DOHH2 (cell line): Measurements from ENCODE around the gene PTPRN2.

Source experiments
- H3F3A ChIP-seq: fragments of 200-600 bp; sonication (generic), shearing (Covaris generic); 2 replicates; pipeline ENCODE4 v1.6.0; 2016; ENCODE audit warnings: antibody characterized with exemption, mild to moderate bottlenecking; ENCODE audit not compliant: control insufficient read depth, insufficient read depth
- H3K27ac ChIP-seq: fragments of 200-600 bp; sonication (generic); 2 replicates; pipeline ENCODE4 v1.5.1; 2014; ENCODE audit warnings: low read depth, mild to moderate bottlenecking, low read length, moderate library complexity
- H3K27me3 ChIP-seq: fragments of 200-600 bp; sonication (generic); 2 replicates; pipeline ENCODE4 v1.6.1; 2014; ENCODE audit warnings: mild to moderate bottlenecking, low read length, mixed read lengths; ENCODE audit not compliant: control insufficient read depth
- H3K36me3 ChIP-seq: fragments of 200-600 bp; sonication (generic); 2 replicates; pipeline ENCODE4 v1.6.1; 2014; ENCODE audit warnings: mild to moderate bottlenecking, low read length, moderate library complexity, mixed read lengths; ENCODE audit not compliant: control insufficient read depth
- H3K4me1 ChIP-seq: fragments of 200-600 bp; sonication (generic); 2 replicates; pipeline ENCODE4 v1.6.1; 2014; ENCODE audit warnings: mild to moderate bottlenecking, low read length, mixed read lengths; ENCODE audit not compliant: control insufficient read depth
- H3K4me2 ChIP-seq: fragments of 200-600 bp; sonication (generic); 2 replicates; pipeline ENCODE4 v1.6.0; 2014; ENCODE audit warnings: mild to moderate bottlenecking, low read length, moderate library complexity
- H3K4me3 ChIP-seq: fragments of 200-600 bp; sonication (generic); 2 replicates; pipeline ENCODE4 v1.5.1; 2014; ENCODE audit warnings: mild to moderate bottlenecking, low read length, mixed read lengths
- H3K79me2 ChIP-seq: fragments of 200-600 bp; sonication (generic); 2 replicates; pipeline ENCODE4 v1.6.1; 2014; ENCODE audit warnings: mild to moderate bottlenecking, low read length, mixed read lengths; ENCODE audit not compliant: control insufficient read depth
- H3K9me2 ChIP-seq: fragments of 200-600 bp; sonication (generic); replicated peaks from 2 replicates; pipeline ENCODE4 v1.6.1; 2014; ENCODE audit warnings: mild to moderate bottlenecking, low read length, mixed read lengths; ENCODE audit not compliant: control insufficient read depth
- H3K9me3 ChIP-seq: fragments of 200-600 bp; sonication (generic); 2 replicates; pipeline ENCODE4 v1.6.1; 2014; ENCODE audit warnings: antibody characterized with exemption, low read length, mixed read lengths; ENCODE audit not compliant: control insufficient read depth, insufficient read depth
- H4K20me1 ChIP-seq: fragments of 200-600 bp; sonication (generic); 2 replicates; pipeline ENCODE4 v1.6.0; 2014; ENCODE audit warnings: low read depth, mild to moderate bottlenecking, antibody characterized with exemption, low read length, moderate library complexity; ENCODE audit not compliant: control insufficient read depth, insufficient read depth
- EZH2phosphoT487 ChIP-seq: fragments of 200-600 bp; sonication (generic); IDR thresholded peaks from 2 replicates; pipeline ENCODE4 v1.6.1; 2017; ENCODE audit warnings: borderline replicate concordance, mild to moderate bottlenecking, antibody characterized with exemption, low read length, moderate library complexity, mixed read lengths
- TF ChIP-seq, protein P1 (sequence below): fragments of 200-600 bp; sonication (generic); IDR thresholded peaks from one replicate; pipeline ENCODE4 v1.5.1; 2014; ENCODE audit warnings: antibody characterized with exemption, mild to moderate bottlenecking, low read depth, low read length; ENCODE audit not compliant: poor library complexity, severe bottlenecking

Gene PTPRN2

DNA sequence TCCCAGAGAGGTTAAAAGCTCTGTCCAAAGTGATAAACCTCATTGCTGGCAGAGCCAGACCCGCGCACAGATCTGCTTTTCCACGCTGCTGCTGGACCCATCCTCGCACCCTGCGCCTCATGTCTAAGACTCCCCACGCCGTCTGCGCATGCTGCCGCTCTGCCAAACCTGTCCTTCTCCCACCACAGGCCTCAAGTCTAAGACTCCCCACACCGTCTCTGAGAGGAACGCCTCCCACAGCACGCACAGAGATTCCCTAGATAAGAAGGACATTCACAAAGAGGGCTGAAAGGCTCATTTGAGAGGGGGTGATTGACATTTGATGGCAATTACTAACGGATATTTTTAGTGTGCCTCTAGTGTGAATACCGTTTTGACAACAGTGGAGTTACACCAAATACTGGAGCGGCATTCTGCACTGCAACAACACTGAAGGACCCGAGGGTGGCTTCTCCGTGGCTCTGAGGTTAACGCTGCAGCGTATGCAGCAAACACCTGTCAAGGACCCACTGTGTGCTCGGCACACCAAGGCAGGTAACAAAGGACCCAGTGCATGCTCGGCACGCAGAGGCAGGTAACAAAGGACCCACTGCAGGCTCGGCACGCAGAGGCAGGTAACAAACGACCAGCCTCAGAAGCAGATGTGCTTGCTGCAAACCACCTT lies 1019.4 kb downstream of the PTPRN2 start:
- H4K20me1 ChIP-seq, result no peaks in the 10 kb centered on the region

DNA sequence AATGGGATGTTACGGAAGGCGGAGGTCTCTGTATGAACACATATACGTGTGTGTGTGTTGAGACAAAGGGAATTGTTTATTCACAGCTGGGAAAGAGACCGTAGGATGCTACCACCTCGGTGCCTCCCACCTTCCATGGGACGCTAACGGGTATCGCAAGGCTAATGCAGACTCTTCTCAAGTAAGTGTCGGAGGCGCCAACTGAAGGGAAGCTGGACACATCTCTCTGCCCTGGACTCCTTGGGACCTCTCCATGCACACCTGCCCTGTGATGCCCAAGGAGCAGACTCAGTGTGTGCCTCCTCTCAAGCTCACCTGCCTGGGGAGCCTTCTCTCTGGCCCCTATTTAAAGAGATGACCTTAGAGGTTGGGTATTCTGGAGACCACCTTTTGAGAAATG lies 1020.0 kb downstream of the PTPRN2 start:
- Histone ChIP-seq H3K4me1 (peaks cover 20% of the 10 kb centered on the region), H3K4me2 (peak overlapping the region; percentile 73), H3K36me3 (no peaks in the 10 kb centered on the region)

More for the DNA sequence above, 1019.4 kb downstream of the PTPRN2 start:
- Histone ChIP-seq H3K4me2 (peak overlapping the region; percentile 73), H3K27ac (no peak overlapping the region), H3K36me3 (no peaks in the 10 kb centered on the region), H3K27me3 (no peaks in the 10 kb centered on the region), H3K79me2 (no peaks in the 10 kb centered on the region), H3K4me3 (peak overlapping the region; percentile 71), H3F3A (no peaks in the 10 kb centered on the region; the same call in 1 of the 2 replicates), H3K9me2 (no peaks in the 10 kb centered on the region), H3K9me3 (peaks cover 11% of the 10 kb centered on the region; the same call in 1 of the 2 replicates), H3K4me1 (peaks cover 20% of the 10 kb centered on the region)
- no peak for TF ChIP-seq EZH2phosphoT487
- TF ChIP-seq, protein P1, sequence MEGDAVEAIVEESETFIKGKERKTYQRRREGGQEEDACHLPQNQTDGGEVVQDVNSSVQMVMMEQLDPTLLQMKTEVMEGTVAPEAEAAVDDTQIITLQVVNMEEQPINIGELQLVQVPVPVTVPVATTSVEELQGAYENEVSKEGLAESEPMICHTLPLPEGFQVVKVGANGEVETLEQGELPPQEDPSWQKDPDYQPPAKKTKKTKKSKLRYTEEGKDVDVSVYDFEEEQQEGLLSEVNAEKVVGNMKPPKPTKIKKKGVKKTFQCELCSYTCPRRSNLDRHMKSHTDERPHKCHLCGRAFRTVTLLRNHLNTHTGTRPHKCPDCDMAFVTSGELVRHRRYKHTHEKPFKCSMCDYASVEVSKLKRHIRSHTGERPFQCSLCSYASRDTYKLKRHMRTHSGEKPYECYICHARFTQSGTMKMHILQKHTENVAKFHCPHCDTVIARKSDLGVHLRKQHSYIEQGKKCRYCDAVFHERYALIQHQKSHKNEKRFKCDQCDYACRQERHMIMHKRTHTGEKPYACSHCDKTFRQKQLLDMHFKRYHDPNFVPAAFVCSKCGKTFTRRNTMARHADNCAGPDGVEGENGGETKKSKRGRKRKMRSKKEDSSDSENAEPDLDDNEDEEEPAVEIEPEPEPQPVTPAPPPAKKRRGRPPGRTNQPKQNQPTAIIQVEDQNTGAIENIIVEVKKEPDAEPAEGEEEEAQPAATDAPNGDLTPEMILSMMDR, result no peak

DNA sequence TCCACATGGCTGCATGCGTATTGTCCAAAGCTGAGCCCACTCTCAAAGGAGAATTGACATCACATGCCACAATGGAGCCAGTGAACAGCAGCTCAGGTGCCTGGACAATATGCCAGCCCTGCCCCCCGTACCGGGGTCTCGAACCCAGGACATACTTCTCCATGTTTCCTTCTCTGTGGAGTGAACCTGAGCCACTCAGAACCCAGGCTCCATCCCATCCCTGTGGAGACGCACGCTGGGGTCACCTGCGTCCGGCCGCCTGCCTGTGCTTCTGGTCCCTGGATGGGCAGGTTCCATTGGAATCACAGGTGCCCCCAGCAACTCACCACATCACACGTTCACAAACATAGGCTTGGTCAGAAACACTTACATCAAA lies 1021.0 kb downstream of the PTPRN2 start:
- TF ChIP-seq, protein P1, result no peak
- no peak for TF ChIP-seq EZH2phosphoT487
- Histone ChIP-seq H3K4me3 (no peak overlapping the region), H3K4me2 (no peak overlapping the region), H3K79me2 (no peaks in the 10 kb centered on the region), H3K9me2 (no peaks in the 10 kb centered on the region), H3F3A (no peaks in the 10 kb centered on the region; the same call in 1 of the 2 replicates), H3K4me1 (peaks cover 20% of the 10 kb centered on the region), H3K27ac (no peak overlapping the region), H3K27me3 (no peaks in the 10 kb centered on the region), H3K36me3 (no peaks in the 10 kb centered on the region), H3K9me3 (peaks cover 24% of the 10 kb centered on the region), H4K20me1 (no peaks in the 10 kb centered on the region)

More for the DNA sequence above, 1020.0 kb downstream of the PTPRN2 start:
- H3K4me3 ChIP-seq, result peak overlapping the region; percentile 71
- peaks cover 13% of the 10 kb centered on the region; the same call in 1 of the 2 replicates for H3K9me3 ChIP-seq
- no peaks in the 10 kb centered on the region for H3K79me2 ChIP-seq
- no peaks in the 10 kb centered on the region for H3K27me3 ChIP-seq
- no peaks in the 10 kb centered on the region for H4K20me1 ChIP-seq
- no peaks in the 10 kb centered on the region for H3K9me2 ChIP-seq
- no peak for TF ChIP-seq EZH2phosphoT487
- TF ChIP-seq, protein P1, result no peak
- no peaks in the 10 kb centered on the region; the same call in 1 of the 2 replicates for H3F3A ChIP-seq
- H3K27ac ChIP-seq, result no peak overlapping the region
